SIG-M5 (cell line): ENCODE data around the gene PYGO1.
"Not testable (repeated sequence)": the region's sequence is repeated elsewhere in the genome, so short reads cannot be mapped to it uniquely, and the experiment has no call there.

Experiments
- DNase-seq: peaks from one replicate; lab custom pipeline; 2025; lab: John Stamatoyannopoulos, UW

PYGO1 gene

GRCh38 chr15:55505407-55505806, 82.7 kb downstream of the PYGO1 start:
- DNase-seq, result not testable (repeated sequence)

GRCh38 chr15:55499151-55499550, 89.0 kb downstream of the PYGO1 start:
- DNase-seq, result no peak

- DNase-seq, result peak; percentile 32
These were observed 89.8 kb downstream of the PYGO1 start for GRCh38 chr15:55498109-55498938.

- no peak for DNase-seq
These were observed 91.4 kb downstream of the PYGO1 start for GRCh38 chr15:55496716-55497115.

GRCh38 chr15:55494931-55495330, 93.2 kb downstream of the PYGO1 start:
- peak; percentile 56 for DNase-seq

- DNase-seq, result not testable (repeated sequence)
These were observed 99.1 kb downstream of the PYGO1 start for GRCh38 chr15:55488952-55489600.
